ENCODE data around the gene GLB1L. TPM values are rescaled to one million over a fixed set of nuclear protein-coding genes. Genes with fewer than 3 reads are reported as not detected.

The GLB1L gene
- total RNA-seq, 1 experiment from 2014 or later, result 6.1 TPM

DNA sequence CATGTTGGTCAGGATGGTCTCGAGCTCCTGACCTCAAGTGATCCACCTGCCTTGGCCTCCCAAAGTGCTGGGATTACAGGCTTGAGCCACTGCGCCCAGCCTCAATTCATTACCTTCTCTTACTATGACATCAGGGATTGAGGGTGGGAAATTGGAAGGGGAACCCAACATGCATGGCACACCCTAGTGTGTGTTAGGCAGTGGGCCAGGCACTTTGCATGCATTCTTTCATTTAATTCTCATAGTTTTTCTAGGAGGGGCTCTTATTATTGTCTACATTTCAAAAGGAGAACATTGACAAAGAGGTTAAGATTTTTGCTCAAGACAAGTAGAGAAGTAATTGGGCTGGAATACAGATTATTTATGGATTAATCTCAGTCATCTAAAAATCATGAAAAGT is 23.1 kb upstream of the GLB1L start (continued):
- TF ChIP-seq, protein P1, sequence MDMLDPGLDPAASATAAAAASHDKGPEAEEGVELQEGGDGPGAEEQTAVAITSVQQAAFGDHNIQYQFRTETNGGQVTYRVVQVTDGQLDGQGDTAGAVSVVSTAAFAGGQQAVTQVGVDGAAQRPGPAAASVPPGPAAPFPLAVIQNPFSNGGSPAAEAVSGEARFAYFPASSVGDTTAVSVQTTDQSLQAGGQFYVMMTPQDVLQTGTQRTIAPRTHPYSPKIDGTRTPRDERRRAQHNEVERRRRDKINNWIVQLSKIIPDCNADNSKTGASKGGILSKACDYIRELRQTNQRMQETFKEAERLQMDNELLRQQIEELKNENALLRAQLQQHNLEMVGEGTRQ (CRISPR knock-in tag; IDR thresholded peaks at IDR 0.05), result no peak
- TF ChIP-seq NFE2L1 (CRISPR knock-in tag; IDR thresholded peaks at IDR 0.05) (no peak), ATF1 (CRISPR knock-in tag; IDR thresholded peaks at IDR 0.05) (no peak), TP53 (CRISPR knock-in tag; IDR thresholded peaks at IDR 0.05) (no peak), GTF2I (CRISPR knock-in tag; conservative IDR thresholded peaks at IDR 0.05) (no peak), NR1H2 (CRISPR knock-in tag; IDR thresholded peaks at IDR 0.05) (no peak), TEAD4 (CRISPR knock-in tag; IDR thresholded peaks at IDR 0.05) (no peak), GABPB1 (CRISPR knock-in tag; IDR thresholded peaks at IDR 0.05) (no peak)
- TF ChIP-seq, protein P2, sequence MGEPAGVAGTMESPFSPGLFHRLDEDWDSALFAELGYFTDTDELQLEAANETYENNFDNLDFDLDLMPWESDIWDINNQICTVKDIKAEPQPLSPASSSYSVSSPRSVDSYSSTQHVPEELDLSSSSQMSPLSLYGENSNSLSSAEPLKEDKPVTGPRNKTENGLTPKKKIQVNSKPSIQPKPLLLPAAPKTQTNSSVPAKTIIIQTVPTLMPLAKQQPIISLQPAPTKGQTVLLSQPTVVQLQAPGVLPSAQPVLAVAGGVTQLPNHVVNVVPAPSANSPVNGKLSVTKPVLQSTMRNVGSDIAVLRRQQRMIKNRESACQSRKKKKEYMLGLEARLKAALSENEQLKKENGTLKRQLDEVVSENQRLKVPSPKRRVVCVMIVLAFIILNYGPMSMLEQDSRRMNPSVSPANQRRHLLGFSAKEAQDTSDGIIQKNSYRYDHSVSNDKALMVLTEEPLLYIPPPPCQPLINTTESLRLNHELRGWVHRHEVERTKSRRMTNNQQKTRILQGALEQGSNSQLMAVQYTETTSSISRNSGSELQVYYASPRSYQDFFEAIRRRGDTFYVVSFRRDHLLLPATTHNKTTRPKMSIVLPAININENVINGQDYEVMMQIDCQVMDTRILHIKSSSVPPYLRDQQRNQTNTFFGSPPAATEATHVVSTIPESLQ (CRISPR knock-in tag; IDR thresholded peaks at IDR 0.05), result no peak

DNA sequence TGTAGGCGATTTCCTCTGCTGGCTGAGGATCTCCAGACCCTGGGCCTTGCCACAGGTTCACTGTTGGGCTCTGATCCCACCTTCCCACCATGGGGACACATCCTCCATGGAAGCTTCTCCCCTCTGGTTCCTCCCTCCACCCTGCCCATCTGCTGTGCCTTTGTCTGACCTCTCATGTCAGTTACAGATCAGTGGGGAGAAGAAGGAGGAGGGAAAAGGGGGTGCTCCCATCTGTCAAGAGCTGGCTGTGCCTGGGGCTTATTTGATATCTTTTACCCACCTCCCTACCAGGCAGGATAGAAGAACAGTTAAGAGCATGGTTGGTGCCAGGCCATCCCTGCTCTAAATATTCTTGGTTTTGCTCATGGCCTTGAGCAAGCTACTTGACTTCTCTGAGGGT is 21.6 kb upstream of the GLB1L start:
- H3K9me3 Mint-ChIP-seq, result no peaks in the 10 kb centered on the region
- H3K4me1 Mint-ChIP-seq, result no peaks in the 10 kb centered on the region
- no peak overlapping the region for H3K4me3 Mint-ChIP-seq
- no peaks in the 10 kb centered on the region for H3K36me3 Mint-ChIP-seq
- POLR2A ChIA-PET, result no interaction called here
- DNase-seq (ENCODE audit: low spot score), result no peak
- no peak overlapping the region for H3K27ac Mint-ChIP-seq
- no peak for ATAC-seq
- CTCF ChIA-PET, result interaction anchor here (1.1 to 2.5 kb wide), 2 partner anchors 11 to 28 kb away, joined by 4 to 13 read pairs; no protein-coding TSS in a partner anchor
- H3K27me3 Mint-ChIP-seq (ENCODE audit: low read depth), result peaks cover 47% of the 10 kb centered on the region
- TF ChIP-seq SOX15 (CRISPR knock-in tag; IDR thresholded peaks at IDR 0.05) (no peak), GABPB1 (CRISPR knock-in tag; IDR thresholded peaks at IDR 0.05) (no peak), SP1 (CRISPR knock-in tag; conservative IDR thresholded peaks at IDR 0.05) (no peak), NFATC4 (CRISPR knock-in tag; IDR thresholded peaks at IDR 0.05) (no peak), TEAD1 (CRISPR knock-in tag; IDR thresholded peaks at IDR 0.05) (no peak), TCF7 (CRISPR knock-in tag; IDR thresholded peaks at IDR 0.05; ENCODE audit: low read depth) (no peak), JUN (CRISPR knock-in tag; IDR thresholded peaks at IDR 0.05) (no peak), ZNF396 (CRISPR knock-in tag; IDR thresholded peaks at IDR 0.05; ENCODE audit: borderline replicate concordance) (no peak)
- TF ChIP-seq, protein P3, sequence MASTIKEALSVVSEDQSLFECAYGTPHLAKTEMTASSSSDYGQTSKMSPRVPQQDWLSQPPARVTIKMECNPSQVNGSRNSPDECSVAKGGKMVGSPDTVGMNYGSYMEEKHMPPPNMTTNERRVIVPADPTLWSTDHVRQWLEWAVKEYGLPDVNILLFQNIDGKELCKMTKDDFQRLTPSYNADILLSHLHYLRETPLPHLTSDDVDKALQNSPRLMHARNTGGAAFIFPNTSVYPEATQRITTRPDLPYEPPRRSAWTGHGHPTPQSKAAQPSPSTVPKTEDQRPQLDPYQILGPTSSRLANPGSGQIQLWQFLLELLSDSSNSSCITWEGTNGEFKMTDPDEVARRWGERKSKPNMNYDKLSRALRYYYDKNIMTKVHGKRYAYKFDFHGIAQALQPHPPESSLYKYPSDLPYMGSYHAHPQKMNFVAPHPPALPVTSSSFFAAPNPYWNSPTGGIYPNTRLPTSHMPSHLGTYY (CRISPR knock-in tag; IDR thresholded peaks at IDR 0.05), result no peak
- TF ChIP-seq, protein P4, sequence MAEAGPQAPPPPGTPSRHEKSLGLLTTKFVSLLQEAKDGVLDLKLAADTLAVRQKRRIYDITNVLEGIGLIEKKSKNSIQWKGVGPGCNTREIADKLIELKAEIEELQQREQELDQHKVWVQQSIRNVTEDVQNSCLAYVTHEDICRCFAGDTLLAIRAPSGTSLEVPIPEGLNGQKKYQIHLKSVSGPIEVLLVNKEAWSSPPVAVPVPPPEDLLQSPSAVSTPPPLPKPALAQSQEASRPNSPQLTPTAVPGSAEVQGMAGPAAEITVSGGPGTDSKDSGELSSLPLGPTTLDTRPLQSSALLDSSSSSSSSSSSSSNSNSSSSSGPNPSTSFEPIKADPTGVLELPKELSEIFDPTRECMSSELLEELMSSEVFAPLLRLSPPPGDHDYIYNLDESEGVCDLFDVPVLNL (CRISPR knock-in tag; IDR thresholded peaks at IDR 0.05; ENCODE audit: borderline replicate concordance, low read depth), result no peak
- TF ChIP-seq, protein P5, sequence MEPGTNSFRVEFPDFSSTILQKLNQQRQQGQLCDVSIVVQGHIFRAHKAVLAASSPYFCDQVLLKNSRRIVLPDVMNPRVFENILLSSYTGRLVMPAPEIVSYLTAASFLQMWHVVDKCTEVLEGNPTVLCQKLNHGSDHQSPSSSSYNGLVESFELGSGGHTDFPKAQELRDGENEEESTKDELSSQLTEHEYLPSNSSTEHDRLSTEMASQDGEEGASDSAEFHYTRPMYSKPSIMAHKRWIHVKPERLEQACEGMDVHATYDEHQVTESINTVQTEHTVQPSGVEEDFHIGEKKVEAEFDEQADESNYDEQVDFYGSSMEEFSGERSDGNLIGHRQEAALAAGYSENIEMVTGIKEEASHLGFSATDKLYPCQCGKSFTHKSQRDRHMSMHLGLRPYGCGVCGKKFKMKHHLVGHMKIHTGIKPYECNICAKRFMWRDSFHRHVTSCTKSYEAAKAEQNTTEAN (CRISPR knock-in tag; IDR thresholded peaks at IDR 0.05), result no peak
- TF ChIP-seq, protein P6, sequence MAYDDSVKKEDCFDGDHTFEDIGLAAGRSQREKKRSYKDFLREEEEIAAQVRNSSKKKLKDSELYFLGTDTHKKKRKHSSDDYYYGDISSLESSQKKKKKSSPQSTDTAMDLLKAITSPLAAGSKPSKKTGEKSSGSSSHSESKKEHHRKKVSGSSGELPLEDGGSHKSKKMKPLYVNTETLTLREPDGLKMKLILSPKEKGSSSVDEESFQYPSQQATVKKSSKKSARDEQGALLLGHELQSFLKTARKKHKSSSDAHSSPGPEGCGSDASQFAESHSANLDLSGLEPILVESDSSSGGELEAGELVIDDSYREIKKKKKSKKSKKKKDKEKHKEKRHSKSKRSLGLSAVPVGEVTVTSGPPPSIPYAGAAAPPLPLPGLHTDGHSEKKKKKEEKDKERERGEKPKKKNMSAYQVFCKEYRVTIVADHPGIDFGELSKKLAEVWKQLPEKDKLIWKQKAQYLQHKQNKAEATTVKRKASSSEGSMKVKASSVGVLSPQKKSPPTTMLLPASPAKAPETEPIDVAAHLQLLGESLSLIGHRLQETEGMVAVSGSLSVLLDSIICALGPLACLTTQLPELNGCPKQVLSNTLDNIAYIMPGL (CRISPR knock-in tag; IDR thresholded peaks at IDR 0.05), result no peak
- TF ChIP-seq, protein P7, sequence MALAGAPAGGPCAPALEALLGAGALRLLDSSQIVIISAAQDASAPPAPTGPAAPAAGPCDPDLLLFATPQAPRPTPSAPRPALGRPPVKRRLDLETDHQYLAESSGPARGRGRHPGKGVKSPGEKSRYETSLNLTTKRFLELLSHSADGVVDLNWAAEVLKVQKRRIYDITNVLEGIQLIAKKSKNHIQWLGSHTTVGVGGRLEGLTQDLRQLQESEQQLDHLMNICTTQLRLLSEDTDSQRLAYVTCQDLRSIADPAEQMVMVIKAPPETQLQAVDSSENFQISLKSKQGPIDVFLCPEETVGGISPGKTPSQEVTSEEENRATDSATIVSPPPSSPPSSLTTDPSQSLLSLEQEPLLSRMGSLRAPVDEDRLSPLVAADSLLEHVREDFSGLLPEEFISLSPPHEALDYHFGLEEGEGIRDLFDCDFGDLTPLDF (CRISPR knock-in tag; IDR thresholded peaks at IDR 0.05), result no peak
- TF ChIP-seq, protein P8, sequence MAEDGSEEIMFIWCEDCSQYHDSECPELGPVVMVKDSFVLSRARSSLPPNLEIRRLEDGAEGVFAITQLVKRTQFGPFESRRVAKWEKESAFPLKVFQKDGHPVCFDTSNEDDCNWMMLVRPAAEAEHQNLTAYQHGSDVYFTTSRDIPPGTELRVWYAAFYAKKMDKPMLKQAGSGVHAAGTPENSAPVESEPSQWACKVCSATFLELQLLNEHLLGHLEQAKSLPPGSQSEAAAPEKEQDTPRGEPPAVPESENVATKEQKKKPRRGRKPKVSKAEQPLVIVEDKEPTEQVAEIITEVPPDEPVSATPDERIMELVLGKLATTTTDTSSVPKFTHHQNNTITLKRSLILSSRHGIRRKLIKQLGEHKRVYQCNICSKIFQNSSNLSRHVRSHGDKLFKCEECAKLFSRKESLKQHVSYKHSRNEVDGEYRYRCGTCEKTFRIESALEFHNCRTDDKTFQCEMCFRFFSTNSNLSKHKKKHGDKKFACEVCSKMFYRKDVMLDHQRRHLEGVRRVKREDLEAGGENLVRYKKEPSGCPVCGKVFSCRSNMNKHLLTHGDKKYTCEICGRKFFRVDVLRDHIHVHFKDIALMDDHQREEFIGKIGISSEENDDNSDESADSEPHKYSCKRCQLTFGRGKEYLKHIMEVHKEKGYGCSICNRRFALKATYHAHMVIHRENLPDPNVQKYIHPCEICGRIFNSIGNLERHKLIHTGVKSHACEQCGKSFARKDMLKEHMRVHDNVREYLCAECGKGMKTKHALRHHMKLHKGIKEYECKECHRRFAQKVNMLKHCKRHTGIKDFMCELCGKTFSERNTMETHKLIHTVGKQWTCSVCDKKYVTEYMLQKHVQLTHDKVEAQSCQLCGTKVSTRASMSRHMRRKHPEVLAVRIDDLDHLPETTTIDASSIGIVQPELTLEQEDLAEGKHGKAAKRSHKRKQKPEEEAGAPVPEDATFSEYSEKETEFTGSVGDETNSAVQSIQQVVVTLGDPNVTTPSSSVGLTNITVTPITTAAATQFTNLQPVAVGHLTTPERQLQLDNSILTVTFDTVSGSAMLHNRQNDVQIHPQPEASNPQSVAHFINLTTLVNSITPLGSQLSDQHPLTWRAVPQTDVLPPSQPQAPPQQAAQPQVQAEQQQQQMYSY (CRISPR knock-in tag; IDR thresholded peaks at IDR 0.05), result no peak
- TF ChIP-seq, protein P9, sequence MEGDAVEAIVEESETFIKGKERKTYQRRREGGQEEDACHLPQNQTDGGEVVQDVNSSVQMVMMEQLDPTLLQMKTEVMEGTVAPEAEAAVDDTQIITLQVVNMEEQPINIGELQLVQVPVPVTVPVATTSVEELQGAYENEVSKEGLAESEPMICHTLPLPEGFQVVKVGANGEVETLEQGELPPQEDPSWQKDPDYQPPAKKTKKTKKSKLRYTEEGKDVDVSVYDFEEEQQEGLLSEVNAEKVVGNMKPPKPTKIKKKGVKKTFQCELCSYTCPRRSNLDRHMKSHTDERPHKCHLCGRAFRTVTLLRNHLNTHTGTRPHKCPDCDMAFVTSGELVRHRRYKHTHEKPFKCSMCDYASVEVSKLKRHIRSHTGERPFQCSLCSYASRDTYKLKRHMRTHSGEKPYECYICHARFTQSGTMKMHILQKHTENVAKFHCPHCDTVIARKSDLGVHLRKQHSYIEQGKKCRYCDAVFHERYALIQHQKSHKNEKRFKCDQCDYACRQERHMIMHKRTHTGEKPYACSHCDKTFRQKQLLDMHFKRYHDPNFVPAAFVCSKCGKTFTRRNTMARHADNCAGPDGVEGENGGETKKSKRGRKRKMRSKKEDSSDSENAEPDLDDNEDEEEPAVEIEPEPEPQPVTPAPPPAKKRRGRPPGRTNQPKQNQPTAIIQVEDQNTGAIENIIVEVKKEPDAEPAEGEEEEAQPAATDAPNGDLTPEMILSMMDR (IDR thresholded peaks at IDR 0.05), result no peak

Measured in WTC11 (cell line).